IMR-90 (cell line): ENCODE measurements around the gene NTMT1. TPM values are rescaled to one million over a fixed set of nuclear protein-coding genes. Genes with fewer than 3 reads are reported as not detected.

Experiments
- ATAC-seq: fragments of 200-7000 bp; cut with Tn5 transposase; 2 replicates; pipeline ENCODE4 v1.9.1; 2020; ENCODE audit warnings: low read depth, mild to moderate bottlenecking, moderate library complexity
- BruUV-seq: library from RNA; stranded (reverse); fragments of 400-500 nt; replicated peaks from 2 replicates; lab custom pipeline; 2021; lab: Mats Ljungman, UMichigan
- CTCF ChIA-PET: fragments of 300-600 bp; formaldehyde crosslinking; extraction: SDS; loops from one replicate; lab custom pipeline; 2021; ENCODE audit warnings: antibody characterized with exemption; lab: Yijun Ruan, JAX
- POLR2A ChIA-PET: fragments of 300-600 bp; sonication (Branson Sonifier 250); formaldehyde crosslinking; loops from one replicate; lab custom pipeline; 2022; ENCODE audit warnings: antibody characterized with exemption; ENCODE audit not compliant: unreplicated experiment; lab: Charles Lee
- DNase-seq: peaks from one replicate; pipeline ENCODE4 v3.0.0; 2013
- H2AFZ ChIP-seq: replicated peaks from 2 replicates; pipeline ENCODE3; 2013; ENCODE audit warnings: low read length, mild to moderate bottlenecking; ENCODE audit not compliant: poor library complexity
- H2AK5ac ChIP-seq: 2 replicates; pipeline ENCODE4 v1.6.1; 2013; ENCODE audit warnings: low read depth, low read length, inconsistent platforms
- H2AK9ac ChIP-seq: replicated peaks from 2 replicates; pipeline ENCODE3; 2013; ENCODE audit warnings: mild to moderate bottlenecking, low read depth, low read length, moderate library complexity; ENCODE audit not compliant: poor library complexity
- H2BK120ac ChIP-seq: 2 replicates; pipeline ENCODE4 v1.6.1; 2013; ENCODE audit warnings: low read depth, low read length, inconsistent platforms
- H2BK15ac ChIP-seq: 3 replicates; pipeline ENCODE4 v1.6.1; 2013; ENCODE audit warnings: low read depth, low read length, inconsistent platforms
- H2BK20ac ChIP-seq: 2 replicates; pipeline ENCODE4 v1.6.1; 2013; ENCODE audit warnings: low read depth, mild to moderate bottlenecking, inconsistent platforms, low read length, moderate library complexity
- H2BK5ac ChIP-seq: 2 replicates; pipeline ENCODE4 v1.6.1; 2013; ENCODE audit warnings: mild to moderate bottlenecking, low read depth, low read length, inconsistent platforms; ENCODE audit not compliant: poor library complexity, severe bottlenecking
- H3K14ac ChIP-seq: replicated peaks from 2 replicates; pipeline ENCODE4 v1.6.1; 2013; ENCODE audit warnings: low read depth, low read length, inconsistent platforms
- H3K18ac ChIP-seq: 2 replicates; pipeline ENCODE4 v1.6.1; 2013; ENCODE audit warnings: low read depth, low read length, control low read depth
- H3K23ac ChIP-seq: 2 replicates; pipeline ENCODE4 v1.6.1; 2013; ENCODE audit warnings: low read depth, low read length, inconsistent platforms
- H3K27ac ChIP-seq: 2 replicates; pipeline ENCODE4 v1.5.1; 2013; ENCODE audit warnings: mild to moderate bottlenecking, control low read depth, low read length; ENCODE audit not compliant: insufficient read depth
- H3K27me3 ChIP-seq: 2 replicates; pipeline ENCODE4 v1.6.1; 2013; ENCODE audit warnings: low read length; ENCODE audit not compliant: control insufficient read depth, insufficient read depth
- H3K36me3 ChIP-seq: 2 replicates; pipeline ENCODE4 v1.6.1; 2013; ENCODE audit warnings: low read length, mixed read lengths; ENCODE audit not compliant: control insufficient read depth, insufficient read depth
- H3K4ac ChIP-seq: 2 replicates; pipeline ENCODE4 v1.6.1; 2013; ENCODE audit warnings: low read depth, low read length, inconsistent platforms
- H3K4me1 ChIP-seq: 2 replicates; pipeline ENCODE4 v1.6.1; 2013; ENCODE audit warnings: low read length, mixed read lengths; ENCODE audit not compliant: control insufficient read depth, insufficient read depth
- H3K4me2 ChIP-seq: 2 replicates; pipeline ENCODE4 v1.6.1; 2013; ENCODE audit warnings: low read depth, mild to moderate bottlenecking, control low read depth, low read length, moderate library complexity
- H3K4me3 ChIP-seq: 2 replicates; pipeline ENCODE4 v1.5.1; 2013; ENCODE audit warnings: low read depth, mild to moderate bottlenecking, control low read depth, low read length, moderate library complexity; ENCODE audit not compliant: insufficient read depth
- H3K56ac ChIP-seq: 2 replicates; pipeline ENCODE4 v1.6.1; 2013; ENCODE audit warnings: low read length, inconsistent platforms; ENCODE audit not compliant: insufficient read depth; ENCODE audit errors: extremely low read depth
- H3K79me1 ChIP-seq, 2 experiments: 2 replicates each; pipeline ENCODE4 v1.6.1; 2013; ENCODE audit warnings: low read length in 2 of 2, inconsistent platforms in 1 of 2, low read depth in 1 of 2
- H3K9ac ChIP-seq: 2 replicates; pipeline ENCODE4 v1.6.1; 2013; ENCODE audit warnings: low read depth, low read length, control low read depth
- H3K9me1 ChIP-seq: 2 replicates; pipeline ENCODE4 v1.6.1; 2013; ENCODE audit warnings: low read length, inconsistent platforms; ENCODE audit not compliant: insufficient read depth
- H3K9me3 ChIP-seq: 2 replicates; pipeline ENCODE4 v1.6.1; 2013; ENCODE audit warnings: low read length; ENCODE audit not compliant: control insufficient read depth, insufficient read depth
- H4K20me1 ChIP-seq: 2 replicates; pipeline ENCODE4 v1.6.1; 2013; ENCODE audit warnings: low read length, inconsistent platforms; ENCODE audit not compliant: insufficient read depth
- H4K5ac ChIP-seq: 2 replicates; pipeline ENCODE4 v1.6.1; 2013; ENCODE audit warnings: mild to moderate bottlenecking, low read depth, low read length, control low read depth
- H4K8ac ChIP-seq, 2 experiments: 2 replicates each; pipeline ENCODE4 v1.6.1; 2013; ENCODE audit warnings: low read depth in 2 of 2, low read length in 2 of 2, control low read depth in 1 of 2, inconsistent platforms in 1 of 2
- H4K91ac ChIP-seq: 2 replicates; pipeline ENCODE4 v1.6.1; 2013; ENCODE audit warnings: low read depth, low read length, inconsistent platforms; ENCODE audit not compliant: insufficient read depth
- CEBPB ChIP-seq: IDR thresholded peaks from 2 replicates; pipeline ENCODE4 v1.6.1; 2012; ENCODE audit warnings: low read depth, low read length, improper control_type of control experiment
- CHD1 ChIP-seq: IDR thresholded peaks from 2 replicates; pipeline ENCODE4 v1.6.1; 2012; ENCODE audit warnings: low read depth, low read length, improper control_type of control experiment
- FOS ChIP-seq: fragments of 150-350 bp; IDR thresholded peaks from 2 replicates; pipeline ENCODE4 v1.6.1; 2016; ENCODE audit warnings: low read depth, low read length
- MAZ ChIP-seq: IDR thresholded peaks from 2 replicates; pipeline ENCODE4 v1.6.1; 2012; ENCODE audit warnings: low read depth, mild to moderate bottlenecking, low read length, improper control_type of control experiment, moderate library complexity, borderline replicate concordance
- MXI1 ChIP-seq: IDR thresholded peaks from 2 replicates; pipeline ENCODE4 v1.6.1; 2012; ENCODE audit warnings: low read depth, mild to moderate bottlenecking, low read length, moderate library complexity, borderline replicate concordance
- NFE2L2 ChIP-seq: fragments of 150-350 bp; IDR thresholded peaks from 2 replicates; pipeline ENCODE4 v1.6.1; 2016; ENCODE audit warnings: low read depth, mild to moderate bottlenecking, low read length
- POLR2A ChIP-seq: IDR thresholded peaks from 2 replicates; pipeline ENCODE4 v1.6.1; 2012; ENCODE audit warnings: mild to moderate bottlenecking, low read depth, low read length
- RAD21 ChIP-seq: IDR thresholded peaks from 2 replicates; pipeline ENCODE4 v1.6.1; 2012; ENCODE audit warnings: low read length, improper control_type of control experiment
- RCOR1 ChIP-seq: IDR thresholded peaks from 2 replicates; pipeline ENCODE4 v1.6.1; 2012; ENCODE audit warnings: mild to moderate bottlenecking, low read length, improper control_type of control experiment; ENCODE audit not compliant: insufficient replicate concordance
- RFX5 ChIP-seq: IDR thresholded peaks from 2 replicates; pipeline ENCODE4 v1.8.0; 2012; ENCODE audit warnings: low read depth, mild to moderate bottlenecking, low read length, moderate library complexity
- SMC3 ChIP-seq: fragments of 150-350 bp; IDR thresholded peaks from 2 replicates; pipeline ENCODE4 v1.6.1; 2016; ENCODE audit warnings: low read depth, mild to moderate bottlenecking, antibody characterized with exemption, low read length, moderate library complexity
- WGBS, 2 experiments: methylation state at CpG; one replicate each; pipeline versions ENCODE4 v1.1.5 to v1.1.7; 2013; ENCODE audit warnings: missing lambda C conversion rate in 2 of 2; ENCODE audit not compliant: insufficient read length in 1 of 2; ENCODE audit errors: extremely low coverage in 2 of 2; 5-methylcytosine and 5-hydroxymethylcytosine counted together
- dilution Hi-C: fragments of 300-500 bp; cut with HindIII; formaldehyde crosslinking; loops from one replicate; pipeline ENCODE4 v1.14.3; 2018; ENCODE audit warnings: low sequenced_read_pairs; ENCODE audit not compliant: unreplicated experiment
- in situ Hi-C: fragments of 300-500 bp; cut with MboI; formaldehyde crosslinking; loops from 3 replicates; pipeline ENCODE4 v1.14.3; 2019; ENCODE audit warnings: low sequenced_read_pairs, inconsistent platforms, mixed read lengths
- intact Hi-C: fragments of 100-400 bp; cut with micrococcal nuclease; formaldehyde crosslinking; loops from 2 replicates; pipeline ENCODE4 v1.10.0; 2022
- polyA plus RNA-seq, 3 experiments: library from polyadenylated mRNA; depleted of rRNA; stranded (reverse); fragments of >200 nt; gene quantifications; 2 replicates each; pipeline ENCODE4 v1.2.3, GENCODE V29; 2012; ENCODE audit warnings: low replicate concordance in 1 of 3
- total RNA-seq: library from RNA; depleted of rRNA; stranded (reverse); fragments of >200 nt; gene quantifications from 2 replicates; pipeline ENCODE4 v1.2.3, GENCODE V29; 2012
- TF ChIP-seq, protein P1 (sequence below): conservative IDR thresholded peaks from 2 replicates; pipeline ENCODE4 v1.5.1; 2012; ENCODE audit warnings: mild to moderate bottlenecking, low read depth, low read length, improper control_type of control experiment
- TF ChIP-seq, protein P2 (sequence below): fragments of 150-350 bp; IDR thresholded peaks from 2 replicates; pipeline ENCODE4 v1.6.1; 2017; ENCODE audit warnings: mild to moderate bottlenecking, antibody characterized with exemption, low read length, low read depth
- TF ChIP-seq, protein P3 (sequence below): fragments of 150-350 bp; IDR thresholded peaks from 2 replicates; pipeline ENCODE4 v1.6.1; 2016; ENCODE audit warnings: low read depth, mild to moderate bottlenecking, low read length, moderate library complexity, borderline replicate concordance

The NTMT1 gene
- total and polyA plus RNA-seq, 2 of the 4 experiments (the other 2 are of a cell fraction) = 68.1 to 88.1 TPM

DNA sequence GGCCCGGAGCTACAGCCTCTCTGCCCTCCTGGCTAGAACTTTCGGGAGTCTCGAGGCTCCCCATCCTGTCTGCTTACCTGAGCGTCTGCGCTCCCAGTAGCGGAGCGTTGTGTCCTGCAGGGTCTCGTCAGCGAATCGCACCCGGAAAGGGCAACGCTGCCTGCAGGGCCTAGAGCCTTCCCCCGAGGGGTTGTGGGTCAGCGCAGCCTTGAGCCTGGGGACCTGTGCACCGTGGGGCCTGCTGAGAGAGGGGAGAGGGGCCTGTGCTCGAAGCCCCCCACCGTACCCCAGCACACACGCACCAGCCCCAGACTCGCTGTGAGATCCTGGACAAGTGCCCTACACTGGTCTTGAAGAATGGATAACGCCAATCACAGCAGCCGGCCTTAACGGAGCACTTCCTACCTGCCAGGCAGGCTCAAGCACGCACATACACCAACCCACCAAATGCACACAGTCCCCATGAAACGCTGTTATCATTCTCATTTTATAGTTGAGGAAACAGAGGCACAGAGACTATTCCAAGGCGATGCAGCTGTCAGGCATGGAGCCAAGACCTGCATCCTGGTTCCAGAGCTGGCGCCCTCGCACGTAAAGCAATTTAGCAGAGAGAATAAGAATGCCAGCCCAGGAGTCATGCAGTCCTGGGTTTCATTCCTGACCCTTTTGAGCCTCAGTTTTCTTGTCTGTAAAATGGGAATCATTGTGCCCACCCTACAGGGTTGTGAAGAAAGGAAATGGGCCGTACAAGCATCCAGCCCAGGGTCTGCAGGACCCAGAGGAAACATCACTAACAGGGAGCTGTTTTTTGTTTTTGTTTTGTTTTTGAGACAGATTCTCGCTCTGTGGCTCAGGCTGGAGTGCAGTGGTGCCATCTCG is 10.3 kb upstream of the NTMT1 start:
- dilution Hi-C loops = no loop called here
- peak overlapping the region; percentile 34; the same call in 1 of the 2 replicates for H3K4ac ChIP-seq
- 89% methylated on average over 8 of the region's 31 CpGs; no CpG with 5 or more reads in 1 of the 2 experiments for WGBS, 2 experiments
- intact Hi-C loops = no loop called here
- H4K5ac ChIP-seq = no peak overlapping the region
- no peak overlapping the region; the same call in 2 of the 3 replicates for H2BK15ac ChIP-seq
- H3K9ac ChIP-seq = no peak overlapping the region
- no TSS peak for BruUV-seq
- no peak overlapping the region for H3K27ac ChIP-seq
- no peak overlapping the region for H3K14ac ChIP-seq
- peaks cover 7 to 18% of the 10 kb centered on the region in 2 experiments; a peak in 2 of 4 replicates for H3K79me1 ChIP-seq
- H3K4me1 ChIP-seq = peaks cover 13% of the 10 kb centered on the region
- no peak overlapping the region for H3K56ac ChIP-seq
- H2AK5ac ChIP-seq = peak overlapping the region; percentile 36; the same call in 1 of the 2 replicates
- H3K36me3 ChIP-seq = no peaks in the 10 kb centered on the region
- POLR2A ChIA-PET = no interaction called here
- no peaks in the 10 kb centered on the region for H4K20me1 ChIP-seq
- H3K9me1 ChIP-seq = peaks cover 6% of the 10 kb centered on the region
- DNase-seq (no peak), ATAC-seq (no peak)
- no peak overlapping the region for H3K18ac ChIP-seq
- no peak overlapping the region for H4K8ac ChIP-seq
- no peak overlapping the region for H3K4me3 ChIP-seq
- no peaks in the 10 kb centered on the region for H3K9me3 ChIP-seq
- H3K4me2 ChIP-seq = no peak overlapping the region
- no peak overlapping the region for H2BK5ac ChIP-seq
- peak overlapping the region; percentile 42 for H2AK9ac ChIP-seq
- no peak overlapping the region; the same call in 1 of the 2 replicates for H2BK20ac ChIP-seq
- peak overlapping the region; percentile 51 for H2AFZ ChIP-seq
- H4K91ac ChIP-seq = 0 out of 2 replicates have a peak overlapping the region, but pooled peaks have one; percentile 24
- no peak overlapping the region for H2BK120ac ChIP-seq
- no peak overlapping the region for H3K23ac ChIP-seq
- in situ Hi-C loops = loop anchor here (5.0 kb wide), 1 partner anchor 483 kb away; no protein-coding TSS in a partner anchor
- CTCF ChIA-PET = interaction anchor here (0.6 kb wide), 1 partner anchor 153 kb away, joined by 3 read pairs; no protein-coding TSS in a partner anchor
- no peaks in the 10 kb centered on the region for H3K27me3 ChIP-seq
- TF ChIP-seq RCOR1 = no peak
- no peak for TF ChIP-seq RAD21
- TF ChIP-seq MXI1 = no peak
- no peak for TF ChIP-seq SMC3
- no peak for TF ChIP-seq NFE2L2
- no peak for TF ChIP-seq RFX5
- TF ChIP-seq, protein P1, sequence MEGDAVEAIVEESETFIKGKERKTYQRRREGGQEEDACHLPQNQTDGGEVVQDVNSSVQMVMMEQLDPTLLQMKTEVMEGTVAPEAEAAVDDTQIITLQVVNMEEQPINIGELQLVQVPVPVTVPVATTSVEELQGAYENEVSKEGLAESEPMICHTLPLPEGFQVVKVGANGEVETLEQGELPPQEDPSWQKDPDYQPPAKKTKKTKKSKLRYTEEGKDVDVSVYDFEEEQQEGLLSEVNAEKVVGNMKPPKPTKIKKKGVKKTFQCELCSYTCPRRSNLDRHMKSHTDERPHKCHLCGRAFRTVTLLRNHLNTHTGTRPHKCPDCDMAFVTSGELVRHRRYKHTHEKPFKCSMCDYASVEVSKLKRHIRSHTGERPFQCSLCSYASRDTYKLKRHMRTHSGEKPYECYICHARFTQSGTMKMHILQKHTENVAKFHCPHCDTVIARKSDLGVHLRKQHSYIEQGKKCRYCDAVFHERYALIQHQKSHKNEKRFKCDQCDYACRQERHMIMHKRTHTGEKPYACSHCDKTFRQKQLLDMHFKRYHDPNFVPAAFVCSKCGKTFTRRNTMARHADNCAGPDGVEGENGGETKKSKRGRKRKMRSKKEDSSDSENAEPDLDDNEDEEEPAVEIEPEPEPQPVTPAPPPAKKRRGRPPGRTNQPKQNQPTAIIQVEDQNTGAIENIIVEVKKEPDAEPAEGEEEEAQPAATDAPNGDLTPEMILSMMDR = no peak
- no peak for TF ChIP-seq FOS
- no peak for TF ChIP-seq MAZ
- no peak for TF ChIP-seq CEBPB
- no peak for TF ChIP-seq CHD1
- TF ChIP-seq POLR2A = no peak
- TF ChIP-seq, protein P2, sequence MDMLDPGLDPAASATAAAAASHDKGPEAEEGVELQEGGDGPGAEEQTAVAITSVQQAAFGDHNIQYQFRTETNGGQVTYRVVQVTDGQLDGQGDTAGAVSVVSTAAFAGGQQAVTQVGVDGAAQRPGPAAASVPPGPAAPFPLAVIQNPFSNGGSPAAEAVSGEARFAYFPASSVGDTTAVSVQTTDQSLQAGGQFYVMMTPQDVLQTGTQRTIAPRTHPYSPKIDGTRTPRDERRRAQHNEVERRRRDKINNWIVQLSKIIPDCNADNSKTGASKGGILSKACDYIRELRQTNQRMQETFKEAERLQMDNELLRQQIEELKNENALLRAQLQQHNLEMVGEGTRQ = no peak
- TF ChIP-seq, protein P3, sequence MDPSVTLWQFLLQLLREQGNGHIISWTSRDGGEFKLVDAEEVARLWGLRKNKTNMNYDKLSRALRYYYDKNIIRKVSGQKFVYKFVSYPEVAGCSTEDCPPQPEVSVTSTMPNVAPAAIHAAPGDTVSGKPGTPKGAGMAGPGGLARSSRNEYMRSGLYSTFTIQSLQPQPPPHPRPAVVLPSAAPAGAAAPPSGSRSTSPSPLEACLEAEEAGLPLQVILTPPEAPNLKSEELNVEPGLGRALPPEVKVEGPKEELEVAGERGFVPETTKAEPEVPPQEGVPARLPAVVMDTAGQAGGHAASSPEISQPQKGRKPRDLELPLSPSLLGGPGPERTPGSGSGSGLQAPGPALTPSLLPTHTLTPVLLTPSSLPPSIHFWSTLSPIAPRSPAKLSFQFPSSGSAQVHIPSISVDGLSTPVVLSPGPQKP = no peak
